Bronchial epithelial cell (primary cell): ENCODE data around the gene GUCY2C. TPM values are rescaled to one million over a fixed set of nuclear protein-coding genes. Genes with fewer than 3 reads are reported as not detected.
"Not testable (repeated sequence)": the region's sequence is repeated elsewhere in the genome, so short reads cannot be mapped to it uniquely, and the experiment has no call there.

ENCODE experiments used
- DNase-seq: peaks from one replicate; pipeline ENCODE4 v3.0.0-alpha.2; 2010; ENCODE audit warnings: low read depth
- FAIRE-seq: peaks from 2 replicates; lab custom pipeline; 2011; peaks lifted over from hg19 to GRCh38; lab: Jason Lieb, UNC
- H3K27me3 ChIP-seq: 2 replicates; pipeline ENCODE4 v1.5.1; 2011; ENCODE audit warnings: low read length; ENCODE audit not compliant: control insufficient read depth, insufficient read depth
- H3K36me3 ChIP-seq: 2 replicates; pipeline ENCODE4 v1.5.1; 2011; ENCODE audit warnings: low read length; ENCODE audit not compliant: control insufficient read depth, insufficient read depth
- H3K4me3 ChIP-seq: 2 replicates; pipeline ENCODE4 v1.5.1; 2011; ENCODE audit warnings: mild to moderate bottlenecking, low read depth, low read length, control low read depth
- total RNA-seq: library from RNA; depleted of rRNA; stranded (reverse); fragments of >200 nt; gene quantifications from 2 replicates; pipeline ENCODE4 v1.2.1, GENCODE V29; 2014
- TF ChIP-seq, protein P1 (sequence below): IDR thresholded peaks from 2 replicates; pipeline ENCODE4 v1.5.1; 2011; ENCODE audit warnings: mild to moderate bottlenecking, moderate library complexity, low read length, control low read depth, inconsistent platforms; ENCODE audit not compliant: insufficient read depth, severe bottlenecking

GUCY2C gene
- total RNA-seq: not detected in 2 replicates

DNA sequence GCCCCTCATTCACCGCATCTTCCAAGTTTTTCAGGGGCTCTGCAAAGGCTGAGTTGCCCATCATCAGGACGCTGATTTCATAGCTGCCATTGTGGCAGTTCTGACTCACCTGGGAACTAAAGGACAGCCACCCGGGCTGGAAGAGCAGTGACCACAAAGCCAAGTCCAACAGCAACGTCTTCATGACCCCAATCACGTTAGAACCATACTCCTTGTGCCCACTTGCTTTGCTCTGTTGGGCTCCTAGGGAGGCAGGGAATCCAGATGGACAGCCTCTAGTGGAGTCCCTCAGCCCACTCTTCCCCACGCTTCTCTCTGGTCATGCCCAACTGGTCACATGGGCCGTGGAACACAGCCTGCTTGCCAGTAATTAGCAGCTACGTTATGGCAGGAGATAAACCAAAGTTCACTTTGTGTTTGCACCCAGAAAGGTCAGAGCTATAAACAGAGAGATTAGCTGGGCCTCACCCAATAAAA, at the start of gene GUCY2C:
GUCY2C (minus strand) TSS at position 335 of the 477 bp plus-strand sequence; CDS start at position 184, 151 bp downstream.
- no peak for FAIRE-seq
- H3K27me3 ChIP-seq: no peaks in the 10 kb centered on the region
- DNase-seq: no peak
- H3K4me3 ChIP-seq: no peak within 1 kb of the TSS
- no peaks in the 10 kb centered on the region for H3K36me3 ChIP-seq
- TF ChIP-seq, protein P1, sequence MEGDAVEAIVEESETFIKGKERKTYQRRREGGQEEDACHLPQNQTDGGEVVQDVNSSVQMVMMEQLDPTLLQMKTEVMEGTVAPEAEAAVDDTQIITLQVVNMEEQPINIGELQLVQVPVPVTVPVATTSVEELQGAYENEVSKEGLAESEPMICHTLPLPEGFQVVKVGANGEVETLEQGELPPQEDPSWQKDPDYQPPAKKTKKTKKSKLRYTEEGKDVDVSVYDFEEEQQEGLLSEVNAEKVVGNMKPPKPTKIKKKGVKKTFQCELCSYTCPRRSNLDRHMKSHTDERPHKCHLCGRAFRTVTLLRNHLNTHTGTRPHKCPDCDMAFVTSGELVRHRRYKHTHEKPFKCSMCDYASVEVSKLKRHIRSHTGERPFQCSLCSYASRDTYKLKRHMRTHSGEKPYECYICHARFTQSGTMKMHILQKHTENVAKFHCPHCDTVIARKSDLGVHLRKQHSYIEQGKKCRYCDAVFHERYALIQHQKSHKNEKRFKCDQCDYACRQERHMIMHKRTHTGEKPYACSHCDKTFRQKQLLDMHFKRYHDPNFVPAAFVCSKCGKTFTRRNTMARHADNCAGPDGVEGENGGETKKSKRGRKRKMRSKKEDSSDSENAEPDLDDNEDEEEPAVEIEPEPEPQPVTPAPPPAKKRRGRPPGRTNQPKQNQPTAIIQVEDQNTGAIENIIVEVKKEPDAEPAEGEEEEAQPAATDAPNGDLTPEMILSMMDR: no peak

GRCh38 chr12:14743061-14743460, 46.7 kb upstream of the GUCY2C start:
- H3K4me3 ChIP-seq: no peak overlapping the region
- TF ChIP-seq, protein P1: no peak
- H3K27me3 ChIP-seq: no peaks in the 10 kb centered on the region
- DNase-seq (no peak), FAIRE-seq (no peak)
- H3K36me3 ChIP-seq: no peaks in the 10 kb centered on the region

DNA sequence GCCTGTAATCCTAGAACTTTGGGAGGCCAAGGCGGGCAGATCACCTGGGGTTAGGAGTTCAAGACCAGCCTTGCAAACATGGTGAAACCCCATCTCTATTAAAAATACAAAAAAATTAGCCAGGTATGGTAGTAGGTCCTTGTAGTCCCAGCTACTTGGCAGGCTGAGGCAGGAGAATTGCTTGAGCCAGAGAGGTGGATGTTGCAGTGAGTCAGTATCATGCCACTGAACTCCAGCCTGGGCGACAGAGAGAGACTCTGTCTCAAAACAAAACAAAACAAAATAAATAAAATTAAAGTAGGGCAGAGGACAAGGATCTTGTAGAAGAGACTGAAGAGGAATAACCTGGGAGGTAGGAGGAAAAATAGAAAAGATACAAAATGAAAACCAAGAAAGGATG, 45.5 kb upstream of the GUCY2C start:
- no peak overlapping the region for H3K4me3 ChIP-seq
- TF ChIP-seq, protein P1: no peak
- no peaks in the 10 kb centered on the region for H3K27me3 ChIP-seq
- FAIRE-seq (no peak), DNase-seq (no peak)
- no peaks in the 10 kb centered on the region for H3K36me3 ChIP-seq

GRCh38 chr12:14741153-14741552, 44.8 kb upstream of the GUCY2C start:
- TF ChIP-seq, protein P1: no peak
- Histone ChIP-seq H3K36me3 (no peaks in the 10 kb centered on the region), H3K27me3 (no peaks in the 10 kb centered on the region), H3K4me3 (no peak overlapping the region)
- FAIRE-seq (no peak), DNase-seq (no peak)

DNA sequence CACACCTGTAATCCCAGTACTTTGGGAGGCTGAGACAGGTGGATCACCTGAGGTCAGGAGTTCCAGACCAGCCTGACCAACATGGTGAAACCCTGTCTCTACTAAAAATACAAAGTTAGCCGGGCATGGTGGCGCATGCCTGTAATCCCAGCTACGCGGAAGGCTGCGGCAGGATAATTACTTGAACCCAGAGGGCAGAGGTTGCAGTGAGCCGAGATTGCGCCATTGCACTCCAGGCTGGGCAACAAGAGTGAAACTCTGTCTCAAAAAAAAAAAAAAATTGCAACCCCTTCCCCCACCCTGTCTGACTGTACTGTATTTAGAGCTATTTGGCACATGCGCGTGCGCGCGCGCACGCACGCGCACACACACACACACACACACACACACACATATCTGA, 40.0 kb upstream of the GUCY2C start:
- not testable (repeated sequence) for H3K36me3 ChIP-seq, H3K27me3 ChIP-seq, DNase-seq, FAIRE-seq, H3K4me3 ChIP-seq

DNA sequence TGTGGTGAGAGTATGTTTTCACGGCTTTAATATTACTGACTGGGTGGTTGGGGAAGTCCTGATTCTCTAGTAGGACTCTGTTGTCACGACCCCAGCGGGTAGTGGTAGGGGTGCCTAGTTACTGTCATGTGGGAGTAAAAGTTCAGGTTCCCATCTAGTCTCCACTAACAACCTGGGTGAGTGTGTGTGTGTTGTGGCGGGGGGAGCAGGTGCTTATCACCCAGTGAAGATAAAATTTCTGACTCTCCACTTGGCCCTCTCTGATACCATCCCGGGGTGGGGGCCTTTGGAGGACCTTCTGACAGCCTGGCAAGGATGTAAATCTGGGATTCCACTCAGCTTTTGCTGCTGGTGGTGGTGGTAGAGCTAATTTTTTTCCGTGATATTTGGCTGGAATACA, 35.4 kb upstream of the GUCY2C start:
- DNase-seq (no peak), FAIRE-seq (no peak)
- no peak overlapping the region for H3K4me3 ChIP-seq
- H3K36me3 ChIP-seq: no peaks in the 10 kb centered on the region
- TF ChIP-seq, protein P1: no peak
- no peaks in the 10 kb centered on the region for H3K27me3 ChIP-seq
